GM12873 (cell line): Measurements from ENCODE around the gene PTPRG.

ENCODE experiments used
- TF ChIP-seq, protein P1 (sequence below): IDR thresholded peaks from 2 replicates; pipeline ENCODE4 v1.5.1; 2012; ENCODE audit warnings: low read depth, mild to moderate bottlenecking, moderate library complexity, low read length, control low read depth; ENCODE audit not compliant: insufficient read depth; ENCODE audit errors: missing control alignments

Gene PTPRG

DNA sequence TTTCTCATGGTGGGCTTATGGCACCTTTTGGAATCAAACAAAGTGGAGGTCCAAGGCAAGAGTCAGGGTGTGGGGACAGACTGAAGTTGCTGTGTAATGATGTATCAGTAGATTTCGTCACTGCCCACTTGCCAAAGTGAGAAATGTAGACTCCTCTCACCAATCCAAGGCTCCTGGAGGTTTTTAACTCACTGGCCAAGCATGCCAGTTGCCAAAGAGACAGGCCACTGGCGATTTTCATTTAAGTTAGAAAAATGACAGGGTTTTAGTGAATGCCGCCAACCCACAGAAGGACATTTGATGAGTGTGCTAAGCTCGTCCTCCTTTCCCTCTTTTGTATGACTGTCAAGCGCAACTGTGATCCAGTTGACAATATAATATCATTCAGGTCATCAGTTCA is 602.8 kb downstream of the PTPRG start:
- TF ChIP-seq, protein P1, sequence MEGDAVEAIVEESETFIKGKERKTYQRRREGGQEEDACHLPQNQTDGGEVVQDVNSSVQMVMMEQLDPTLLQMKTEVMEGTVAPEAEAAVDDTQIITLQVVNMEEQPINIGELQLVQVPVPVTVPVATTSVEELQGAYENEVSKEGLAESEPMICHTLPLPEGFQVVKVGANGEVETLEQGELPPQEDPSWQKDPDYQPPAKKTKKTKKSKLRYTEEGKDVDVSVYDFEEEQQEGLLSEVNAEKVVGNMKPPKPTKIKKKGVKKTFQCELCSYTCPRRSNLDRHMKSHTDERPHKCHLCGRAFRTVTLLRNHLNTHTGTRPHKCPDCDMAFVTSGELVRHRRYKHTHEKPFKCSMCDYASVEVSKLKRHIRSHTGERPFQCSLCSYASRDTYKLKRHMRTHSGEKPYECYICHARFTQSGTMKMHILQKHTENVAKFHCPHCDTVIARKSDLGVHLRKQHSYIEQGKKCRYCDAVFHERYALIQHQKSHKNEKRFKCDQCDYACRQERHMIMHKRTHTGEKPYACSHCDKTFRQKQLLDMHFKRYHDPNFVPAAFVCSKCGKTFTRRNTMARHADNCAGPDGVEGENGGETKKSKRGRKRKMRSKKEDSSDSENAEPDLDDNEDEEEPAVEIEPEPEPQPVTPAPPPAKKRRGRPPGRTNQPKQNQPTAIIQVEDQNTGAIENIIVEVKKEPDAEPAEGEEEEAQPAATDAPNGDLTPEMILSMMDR = no peak

GRCh38 chr3:62164746-62165145 is 603.4 kb downstream of the PTPRG start:
- TF ChIP-seq, protein P1 = no peak

GRCh38 chr3:62167566-62168262 is 606.3 kb downstream of the PTPRG start:
- TF ChIP-seq, protein P1 = no peak

GRCh38 chr3:62168356-62168755 is 607.0 kb downstream of the PTPRG start:
- TF ChIP-seq, protein P1 = no peak

GRCh38 chr3:62169906-62170660 is 608.7 kb downstream of the PTPRG start:
- TF ChIP-seq, protein P1 = no peak

DNA sequence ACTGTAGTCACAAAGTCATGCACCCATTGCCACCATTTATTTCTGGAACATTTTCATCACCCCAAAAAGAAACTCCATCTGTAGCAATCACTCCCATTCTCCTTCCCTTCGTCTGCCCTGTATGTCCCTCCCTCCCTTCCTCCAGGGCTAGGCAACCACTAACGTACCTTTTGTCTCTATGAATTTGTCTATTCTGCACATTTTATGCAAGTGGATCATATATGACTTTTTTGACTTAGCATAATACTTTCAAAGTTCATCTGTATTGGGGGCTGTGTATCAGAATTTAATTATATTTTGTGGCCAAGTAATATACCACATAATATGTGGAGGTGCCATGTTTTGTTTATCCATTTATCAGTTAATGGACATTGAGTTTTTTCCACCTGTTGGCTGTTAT is 610.4 kb downstream of the PTPRG start:
- TF ChIP-seq, protein P1 = no peak

- TF ChIP-seq, protein P1 = no peak
Observed at GRCh38 chr3:62172199-62172598, 610.8 kb downstream of the PTPRG start.
